BLaER1 treated with 17β-estradiol and CSF1 and Interleukin-3, amounts not matched to agents 10 nM and 100 nM (cell line): ENCODE data around the gene KDM6A.
A peak's percentile ranks its signal among the peaks of the same experiment; 100 is the strongest.
"Not testable (repeated sequence)": the region's sequence is repeated elsewhere in the genome, so short reads cannot be mapped to it uniquely, and the experiment has no call there.

Experiments
- H3K27ac ChIP-seq, 11 experiments: shearing (Covaris generic); formaldehyde crosslinking; 2 replicates each; pipeline ENCODE4 v1.8.1; 2022
- H3K27me3 ChIP-seq, 11 experiments: shearing (Covaris generic); formaldehyde crosslinking; 2 replicates each; pipeline ENCODE4 v1.8.1; 2022
- H3K36me3 ChIP-seq, 11 experiments: shearing (Covaris generic); formaldehyde crosslinking; 2 replicates each; pipeline ENCODE4 v1.8.1; 2022
- H3K4me1 ChIP-seq, 10 experiments: shearing (Covaris generic); formaldehyde crosslinking; 2 replicates each; pipeline ENCODE4 v1.8.1; 2022
- H3K4me2 ChIP-seq, 11 experiments: shearing (Covaris generic); formaldehyde crosslinking; 2 replicates each; pipeline ENCODE4 v1.8.1; 2022
- H3K4me3 ChIP-seq, 10 experiments: shearing (Covaris generic); formaldehyde crosslinking; 2 replicates each; pipeline ENCODE4 v1.8.1; 2022
- H3K9ac ChIP-seq, 11 experiments: shearing (Covaris generic); formaldehyde crosslinking; 2 replicates each; pipeline ENCODE4 v1.8.1; 2022
- H3K9me3 ChIP-seq, 11 experiments: shearing (Covaris generic); formaldehyde crosslinking; replicated peaks in 1 of 11; 2 replicates each; pipeline ENCODE4 v1.8.1; 2022
- H4K20me1 ChIP-seq, 11 experiments: shearing (Covaris generic); formaldehyde crosslinking; 2 replicates each; pipeline ENCODE4 v1.8.1; 2022
- Cebpa-rat ChIP-seq, 11 experiments: shearing (Covaris generic); IDR thresholded peaks; 2 replicates each; pipeline ENCODE4 v1.8.1; 2022

The KDM6A gene

DNA sequence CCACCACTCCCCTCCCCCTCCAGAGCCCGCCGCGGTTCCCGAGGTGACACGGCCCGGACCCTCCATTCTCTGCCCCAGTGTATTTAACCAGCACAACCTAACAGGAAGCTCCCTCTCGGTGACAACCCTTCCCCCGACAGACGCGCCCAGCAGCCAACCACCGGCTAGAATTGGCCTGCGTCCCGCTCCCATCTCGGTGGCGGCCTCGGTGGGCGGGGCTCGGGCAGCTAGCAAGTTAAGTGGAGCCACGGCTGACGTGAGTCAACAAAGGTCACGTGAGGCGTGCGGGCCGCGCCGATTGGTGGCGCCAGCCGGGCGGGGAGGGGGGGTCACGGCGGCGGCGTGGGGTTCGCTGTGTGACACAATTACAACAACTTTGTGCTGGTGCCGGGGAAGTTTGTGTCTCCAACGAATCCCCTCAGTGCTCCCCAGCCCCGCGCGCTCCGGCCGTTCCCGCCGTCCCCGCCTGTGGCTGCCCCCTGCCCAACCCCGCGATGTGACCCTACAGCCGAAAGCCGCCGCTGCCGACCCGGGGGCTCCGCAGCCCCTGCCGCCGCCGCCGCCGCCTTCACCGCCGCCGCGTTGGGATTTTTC is at the start of gene KDM6A:
KDM6A (plus strand) TSS at position 368 of the 594 bp plus-strand sequence. CDS start 364 bp downstream, outside the sequence.
- TF ChIP-seq Cebpa-rat (IDR thresholded peaks at IDR 0.05), result no peak
- peaks cover 21 to 37% (median 27%) of the 10 kb centered on the region in 10 experiments for H3K4me1 ChIP-seq
- peaks cover 7 to 30% (median 24%) of the 10 kb centered on the region in 11 experiments; a peak in 19 of 22 replicates for H4K20me1 ChIP-seq
- H3K27ac ChIP-seq, result peak within 1 kb of the TSS; percentile 96 to 100 (median 99)
- no peaks in the 10 kb centered on the region for H3K27me3 ChIP-seq
- peak within 1 kb of the TSS; percentile 83 to 95 (median 90) for H3K4me2 ChIP-seq
- peak within 1 kb of the TSS; percentile 80 to 99 (median 94) for H3K4me3 ChIP-seq
- peaks cover 0 to 12% (median 2%) of the 10 kb centered on the region in 11 experiments; a peak in 11 of 22 replicates for H3K36me3 ChIP-seq
- peaks cover 0 to 2% (median 0%) of the 10 kb centered on the region in 11 experiments; a peak in 5 of 22 replicates for H3K9me3 ChIP-seq
- peak within 1 kb of the TSS; percentile 97 to 100 (median 99) for H3K9ac ChIP-seq

DNA sequence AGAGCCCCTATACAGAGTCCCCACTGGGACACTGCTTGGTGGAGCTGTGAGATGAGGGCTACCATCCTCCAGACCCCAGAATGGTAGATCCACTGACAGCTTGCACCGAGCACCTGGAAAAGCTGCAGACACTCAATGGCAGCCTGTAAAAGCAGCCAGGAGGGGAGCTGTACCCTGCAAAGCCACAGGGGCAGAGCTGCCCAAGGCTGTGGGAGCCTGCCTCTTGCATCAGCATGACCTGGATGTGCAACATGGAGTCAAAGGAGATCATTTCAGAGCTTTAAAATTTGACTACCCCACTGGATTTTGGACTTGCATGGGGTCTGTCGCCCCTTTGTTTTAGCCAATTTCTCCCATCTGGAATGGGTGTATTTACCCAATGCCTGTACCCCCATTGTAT is 49.8 kb upstream of the KDM6A start:
- H3K27me3 ChIP-seq, H4K20me1 ChIP-seq, H3K27ac ChIP-seq, H3K9ac ChIP-seq, H3K4me2 ChIP-seq, H3K36me3 ChIP-seq, H3K4me3 ChIP-seq, H3K4me1 ChIP-seq: not testable (repeated sequence)
- H3K9me3 ChIP-seq, result peaks cover 0 to 22% (median 7%) of the 10 kb centered on the region in 11 experiments; a peak in 14 of 22 replicates

DNA sequence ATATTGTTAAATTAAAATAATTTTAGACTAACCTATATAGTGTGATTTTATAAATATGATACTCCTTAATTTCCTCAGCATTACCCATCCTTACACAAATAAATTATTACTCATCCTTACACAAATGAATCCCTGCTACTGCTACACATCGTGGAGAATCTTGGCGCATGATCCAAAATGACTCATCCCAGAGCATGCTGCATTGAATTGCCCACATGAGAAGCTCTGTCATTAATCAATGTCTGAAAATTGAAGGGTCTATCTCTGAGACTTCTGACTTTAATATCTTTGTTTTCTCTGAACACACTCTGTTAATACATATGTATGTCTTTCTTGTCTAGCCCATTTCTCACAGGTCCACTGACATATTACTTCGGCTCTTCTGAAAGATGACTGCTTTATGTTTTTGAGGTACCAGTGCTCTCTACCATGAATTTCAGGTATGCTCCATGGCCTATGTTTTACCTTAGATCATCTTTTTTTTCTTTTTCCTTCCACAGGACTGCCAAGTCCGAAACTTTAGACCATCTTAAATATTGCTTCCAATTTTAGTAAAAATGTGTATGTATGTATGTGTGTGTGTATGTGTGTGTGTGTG is 44.9 kb upstream of the KDM6A start:
- no peak overlapping the region for H3K27ac ChIP-seq
- no peak overlapping the region for H3K4me2 ChIP-seq

DNA sequence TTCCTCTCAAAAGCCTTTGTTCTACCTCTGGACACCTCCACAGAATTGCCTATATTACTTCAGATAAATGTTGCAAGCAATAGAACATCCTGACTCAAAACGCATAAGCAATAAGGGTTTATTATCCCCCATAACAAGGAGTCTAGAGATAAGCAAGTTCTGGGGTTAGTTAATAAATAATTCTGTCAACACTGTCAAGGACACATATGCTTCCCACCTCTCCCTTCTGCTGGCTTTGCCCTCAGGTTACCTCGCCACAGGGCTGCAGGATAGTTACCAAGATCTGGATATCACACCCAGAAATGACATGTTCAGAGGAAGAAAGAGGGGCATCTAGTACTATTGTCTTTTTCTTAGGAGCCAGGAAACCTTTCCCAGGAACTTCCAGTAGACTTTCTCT is 43.2 kb upstream of the KDM6A start:
- Histone ChIP-seq H3K27ac (no peak overlapping the region), H3K9ac (no peak overlapping the region), H4K20me1 (no peaks in the 10 kb centered on the region), H3K36me3 (no peaks in the 10 kb centered on the region), H3K4me3 (no peak overlapping the region), H3K9me3 (no peaks in the 10 kb centered on the region), H3K4me2 (no peak overlapping the region), H3K4me1 (no peaks in the 10 kb centered on the region), H3K27me3 (no peaks in the 10 kb centered on the region)
- TF ChIP-seq Cebpa-rat (IDR thresholded peaks at IDR 0.05), result no peak

More for the DNA sequence above, 44.9 kb upstream of the KDM6A start:
- TF ChIP-seq Cebpa-rat (IDR thresholded peaks at IDR 0.05), result no peak
- H3K9me3 ChIP-seq, result peaks cover 0 to 2% (median 0%) of the 10 kb centered on the region in 11 experiments; a peak in 1 of 22 replicates
- H3K36me3 ChIP-seq, result no peaks in the 10 kb centered on the region
- no peaks in the 10 kb centered on the region for H4K20me1 ChIP-seq
- H3K4me3 ChIP-seq, result no peak overlapping the region
- H3K9ac ChIP-seq, result no peak overlapping the region
- H3K4me1 ChIP-seq, result no peaks in the 10 kb centered on the region
- H3K27me3 ChIP-seq, result no peaks in the 10 kb centered on the region

DNA sequence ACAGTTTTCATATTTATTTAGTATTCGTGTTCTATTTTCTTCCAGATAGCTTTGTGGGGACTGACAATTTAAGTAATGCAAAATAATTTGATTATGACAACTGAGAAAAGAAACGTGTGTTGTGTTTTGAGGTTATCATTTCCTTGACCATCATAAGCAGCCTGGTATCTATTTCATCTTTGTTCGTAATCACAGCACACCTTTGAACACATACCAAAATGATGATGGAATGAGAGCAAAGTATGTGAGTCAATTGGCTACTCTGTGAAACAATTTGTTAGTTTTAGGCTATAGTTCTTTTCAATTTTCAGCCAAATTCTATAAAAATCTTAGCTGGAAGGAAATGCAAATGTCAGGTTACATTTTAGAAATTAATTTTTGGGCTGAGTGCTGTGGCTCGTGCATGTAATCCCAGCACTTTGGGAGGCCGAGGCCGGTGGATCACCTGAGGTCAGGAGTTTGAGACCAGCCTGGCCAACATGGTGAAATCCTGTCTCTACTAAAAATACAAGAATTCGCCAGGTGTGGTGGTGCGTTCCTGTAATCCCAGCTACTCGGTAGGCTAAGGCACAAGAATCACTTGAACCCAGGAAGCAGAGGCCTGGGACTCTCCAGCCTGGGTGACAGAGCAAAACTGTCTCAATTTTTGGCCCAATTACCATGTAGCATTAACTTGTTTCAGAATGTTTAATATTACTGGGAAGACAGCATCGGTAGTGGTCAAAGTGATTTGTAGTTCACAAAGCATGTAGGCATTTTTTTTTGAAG is 30.3 kb upstream of the KDM6A start:
- TF ChIP-seq Cebpa-rat (IDR thresholded peaks at IDR 0.05), result no peak
- Histone ChIP-seq H3K27me3 (no peaks in the 10 kb centered on the region), H3K9me3 (no peaks in the 10 kb centered on the region), H3K4me1 (no peaks in the 10 kb centered on the region), H3K9ac (no peak overlapping the region), H3K36me3 (no peaks in the 10 kb centered on the region), H3K27ac (no peak overlapping the region), H4K20me1 (no peaks in the 10 kb centered on the region), H3K4me3 (no peak overlapping the region), H3K4me2 (no peak overlapping the region)

DNA sequence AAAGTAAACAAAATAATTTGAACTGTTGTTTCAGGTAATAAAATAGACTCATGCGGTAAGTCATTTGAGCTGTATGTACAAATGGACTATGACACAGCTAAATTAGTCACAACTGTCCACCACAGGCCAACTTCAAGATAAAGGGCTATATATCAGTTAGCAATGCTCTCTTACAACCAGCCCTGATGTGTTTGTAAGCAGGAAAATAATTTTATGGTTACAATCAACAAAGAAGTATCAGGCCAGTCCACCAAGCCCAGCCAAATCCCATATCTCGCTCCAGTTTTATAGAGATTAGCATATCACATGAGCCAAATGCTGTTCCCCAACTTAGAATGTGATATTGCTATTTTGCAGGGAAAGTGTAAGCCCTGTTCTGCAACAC is 29.7 kb upstream of the KDM6A start:
- no peak for TF ChIP-seq Cebpa-rat (IDR thresholded peaks at IDR 0.05)
- H3K4me2 ChIP-seq, result no peak overlapping the region
- H4K20me1 ChIP-seq, result no peaks in the 10 kb centered on the region
- H3K36me3 ChIP-seq, result no peaks in the 10 kb centered on the region
- no peaks in the 10 kb centered on the region for H3K27me3 ChIP-seq
- H3K9me3 ChIP-seq, result no peaks in the 10 kb centered on the region
- H3K4me3 ChIP-seq, result no peak overlapping the region
- H3K9ac ChIP-seq, result no peak overlapping the region
- H3K27ac ChIP-seq, result no peak overlapping the region
- no peaks in the 10 kb centered on the region for H3K4me1 ChIP-seq

DNA sequence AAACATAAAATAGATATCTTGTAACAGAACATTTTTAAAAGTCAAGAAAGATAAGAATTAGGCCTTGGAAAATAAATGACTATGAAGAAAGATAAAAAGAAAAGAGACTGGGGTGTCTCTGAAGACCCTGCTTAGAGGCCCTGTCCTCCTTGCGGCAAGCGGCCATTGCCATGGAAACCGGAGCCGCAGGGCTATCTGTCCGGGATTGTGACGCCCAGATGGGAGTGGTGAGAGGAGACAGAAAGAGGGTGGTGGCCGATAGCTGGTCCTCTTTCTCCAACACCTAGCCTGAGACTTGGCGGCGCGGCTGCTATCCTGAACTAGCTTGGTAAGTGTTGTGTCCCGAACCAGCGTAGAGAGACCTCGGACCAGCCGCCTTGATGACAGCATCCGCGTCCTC is 29.2 kb upstream of the KDM6A start, which contains the start of gene DUSP21:
DUSP21 (plus strand) TSS at position 269 of the 400 bp plus-strand sequence; CDS start at position 381, 112 bp downstream.
- H3K27me3 ChIP-seq, result no peaks in the 10 kb centered on the region
- H3K4me3 ChIP-seq, result no peak within 1 kb of the TSS
- no peak within 1 kb of the TSS for H3K27ac ChIP-seq
- no peaks in the 10 kb centered on the region for H3K4me1 ChIP-seq
- H3K9me3 ChIP-seq, result no peaks in the 10 kb centered on the region
- no peak within 1 kb of the TSS for H3K9ac ChIP-seq
- no peaks in the 10 kb centered on the region for H3K36me3 ChIP-seq
- H4K20me1 ChIP-seq, result no peaks in the 10 kb centered on the region
- no peak within 1 kb of the TSS for H3K4me2 ChIP-seq
- no peak for TF ChIP-seq Cebpa-rat (IDR thresholded peaks at IDR 0.05)

DNA sequence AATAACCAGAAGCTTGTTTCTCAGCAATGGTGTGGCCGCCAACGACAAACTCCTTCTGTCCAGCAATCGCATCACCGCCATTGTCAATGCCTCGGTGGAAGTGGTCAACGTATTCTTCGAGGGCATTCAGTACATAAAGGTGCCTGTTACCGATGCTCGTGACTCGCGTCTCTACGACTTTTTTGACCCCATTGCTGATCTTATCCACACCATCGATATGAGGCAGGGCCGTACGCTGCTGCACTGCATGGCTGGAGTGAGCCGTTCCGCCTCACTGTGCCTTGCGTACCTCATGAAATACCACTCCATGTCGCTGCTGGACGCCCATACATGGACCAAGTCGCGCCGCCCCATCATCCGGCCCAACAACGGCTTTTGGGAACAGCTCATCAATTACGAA is 28.8 kb upstream of the KDM6A start:
- H3K36me3 ChIP-seq, result no peaks in the 10 kb centered on the region
- H3K27me3 ChIP-seq, result no peaks in the 10 kb centered on the region
- H3K4me3 ChIP-seq, result no peak overlapping the region
- TF ChIP-seq Cebpa-rat (IDR thresholded peaks at IDR 0.05), result no peak
- H3K4me1 ChIP-seq, result no peaks in the 10 kb centered on the region
- no peaks in the 10 kb centered on the region for H4K20me1 ChIP-seq
- H3K9ac ChIP-seq, result no peak overlapping the region
- H3K27ac ChIP-seq, result no peak overlapping the region
- no peak overlapping the region for H3K4me2 ChIP-seq
- H3K9me3 ChIP-seq, result peaks cover 0 to 1% (median under 1%) of the 10 kb centered on the region in 11 experiments; a peak in 4 of 22 replicates

DNA sequence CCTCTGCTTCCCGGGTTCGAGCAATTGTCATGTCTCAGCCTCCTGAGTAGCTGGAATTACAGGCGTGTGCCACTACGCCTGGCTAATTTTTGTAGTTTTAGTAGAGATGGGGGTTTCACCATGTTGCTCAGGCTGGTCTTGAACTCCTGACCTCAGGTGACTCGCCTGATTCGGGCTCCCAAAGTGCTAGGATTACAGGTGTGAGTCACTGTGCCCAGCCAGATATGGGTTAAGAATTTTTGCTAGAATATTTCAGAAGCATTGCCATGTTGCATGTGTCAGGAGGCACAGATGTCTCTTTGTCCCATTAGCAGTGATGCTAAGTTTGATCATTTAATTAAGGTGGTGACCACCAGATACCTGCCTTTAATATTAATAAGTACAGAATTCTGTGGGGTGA is 22.1 kb upstream of the KDM6A start:
- H3K9ac ChIP-seq, H4K20me1 ChIP-seq, H3K36me3 ChIP-seq, H3K4me1 ChIP-seq, H3K4me2 ChIP-seq, H3K9me3 ChIP-seq, H3K27me3 ChIP-seq, H3K4me3 ChIP-seq, H3K27ac ChIP-seq: not testable (repeated sequence)
